ENCODE results near the gene CGB5.
"Not testable (repeated sequence)": the region's sequence is repeated elsewhere in the genome, so short reads cannot be mapped to it uniquely, and the experiment has no call there.

Gene CGB5

DNA sequence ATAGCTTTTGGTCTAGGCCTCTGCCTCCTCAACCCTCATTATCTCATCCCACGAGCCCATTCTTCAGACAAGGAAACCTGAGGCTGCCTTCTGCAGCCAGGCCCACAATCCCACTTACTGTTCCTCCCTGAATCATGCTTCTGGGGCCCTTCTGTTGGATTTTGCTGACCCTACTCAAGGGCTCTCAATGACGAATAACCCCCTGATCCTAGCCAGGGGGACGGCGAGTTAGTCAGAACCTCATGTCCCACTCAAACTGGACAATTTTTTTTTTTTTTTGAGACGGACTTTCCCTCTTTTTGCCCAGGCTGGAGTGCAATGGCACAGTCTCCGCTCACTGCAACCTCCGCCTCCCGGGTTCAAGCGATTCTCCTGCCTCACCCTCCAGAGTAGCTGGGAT is 21.5 kb upstream of the CGB5 start:
- no peak for DNase-seq (ENCODE audit: low read depth)
- no peak overlapping the region for H3K4me3 ChIP-seq (ENCODE audit: low read depth, low read length)
- in situ Hi-C loops (cut with HindIII; ENCODE audit: low sequenced_read_pairs): no loop called here
- TF ChIP-seq, protein P1, sequence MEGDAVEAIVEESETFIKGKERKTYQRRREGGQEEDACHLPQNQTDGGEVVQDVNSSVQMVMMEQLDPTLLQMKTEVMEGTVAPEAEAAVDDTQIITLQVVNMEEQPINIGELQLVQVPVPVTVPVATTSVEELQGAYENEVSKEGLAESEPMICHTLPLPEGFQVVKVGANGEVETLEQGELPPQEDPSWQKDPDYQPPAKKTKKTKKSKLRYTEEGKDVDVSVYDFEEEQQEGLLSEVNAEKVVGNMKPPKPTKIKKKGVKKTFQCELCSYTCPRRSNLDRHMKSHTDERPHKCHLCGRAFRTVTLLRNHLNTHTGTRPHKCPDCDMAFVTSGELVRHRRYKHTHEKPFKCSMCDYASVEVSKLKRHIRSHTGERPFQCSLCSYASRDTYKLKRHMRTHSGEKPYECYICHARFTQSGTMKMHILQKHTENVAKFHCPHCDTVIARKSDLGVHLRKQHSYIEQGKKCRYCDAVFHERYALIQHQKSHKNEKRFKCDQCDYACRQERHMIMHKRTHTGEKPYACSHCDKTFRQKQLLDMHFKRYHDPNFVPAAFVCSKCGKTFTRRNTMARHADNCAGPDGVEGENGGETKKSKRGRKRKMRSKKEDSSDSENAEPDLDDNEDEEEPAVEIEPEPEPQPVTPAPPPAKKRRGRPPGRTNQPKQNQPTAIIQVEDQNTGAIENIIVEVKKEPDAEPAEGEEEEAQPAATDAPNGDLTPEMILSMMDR (IDR thresholded peaks at IDR 0.05; ENCODE audit: low read depth, low read length, missing control alignments): no peak

DNA sequence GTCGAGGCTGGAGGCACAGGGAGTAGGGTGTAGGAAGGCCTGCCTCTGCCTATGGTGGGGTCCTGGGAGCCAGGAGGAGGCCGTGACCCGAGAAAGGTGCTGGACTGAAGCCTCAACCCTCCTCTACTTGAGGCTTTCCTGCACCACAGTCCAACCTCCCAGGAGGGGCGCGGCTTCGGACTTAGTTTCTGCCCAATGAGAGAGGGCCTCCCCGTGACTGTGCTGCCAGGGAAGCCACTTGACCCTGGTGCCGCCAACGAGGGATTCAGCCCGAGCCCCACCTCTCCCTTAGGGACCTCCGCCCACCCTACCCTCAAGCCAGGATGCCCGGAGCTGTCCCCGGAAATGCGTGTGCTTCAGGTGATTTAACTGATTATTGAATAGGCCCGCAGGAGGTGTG is 19.4 kb upstream of the CGB5 start, which contains the start of gene CGB3:
Gene CGB3 (minus strand): TSS at position 101 of the 400 bp plus-strand sequence. CDS start 362 bp downstream, outside the sequence.
- H3K4me3 ChIP-seq (ENCODE audit: low read depth, low read length); in situ Hi-C loops (cut with HindIII; ENCODE audit: low sequenced_read_pairs); DNase-seq (ENCODE audit: low read depth): not testable (repeated sequence)

DNA sequence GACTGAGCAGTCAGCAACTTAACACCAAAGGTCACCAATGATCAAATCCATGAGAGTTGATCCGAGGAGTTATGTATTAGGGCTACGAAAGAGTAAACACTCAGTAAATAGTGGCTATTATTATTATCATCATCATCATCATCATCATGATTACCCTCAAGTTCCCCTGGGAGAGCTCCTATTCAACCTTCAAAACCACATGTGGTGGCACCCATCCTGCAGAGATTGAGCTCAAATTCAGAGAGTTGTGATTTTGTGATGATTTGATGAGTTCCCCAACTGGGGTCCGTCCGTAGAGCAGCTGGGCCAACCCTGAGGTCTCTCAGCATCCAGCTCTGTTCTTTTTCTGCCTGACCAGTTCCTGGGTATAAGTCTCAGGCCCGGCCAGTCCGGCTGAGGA is 18.6 kb upstream of the CGB5 start:
- DNase-seq (ENCODE audit: low read depth); H3K4me3 ChIP-seq (ENCODE audit: low read depth, low read length); in situ Hi-C loops (cut with HindIII; ENCODE audit: low sequenced_read_pairs): not testable (repeated sequence)

DNA sequence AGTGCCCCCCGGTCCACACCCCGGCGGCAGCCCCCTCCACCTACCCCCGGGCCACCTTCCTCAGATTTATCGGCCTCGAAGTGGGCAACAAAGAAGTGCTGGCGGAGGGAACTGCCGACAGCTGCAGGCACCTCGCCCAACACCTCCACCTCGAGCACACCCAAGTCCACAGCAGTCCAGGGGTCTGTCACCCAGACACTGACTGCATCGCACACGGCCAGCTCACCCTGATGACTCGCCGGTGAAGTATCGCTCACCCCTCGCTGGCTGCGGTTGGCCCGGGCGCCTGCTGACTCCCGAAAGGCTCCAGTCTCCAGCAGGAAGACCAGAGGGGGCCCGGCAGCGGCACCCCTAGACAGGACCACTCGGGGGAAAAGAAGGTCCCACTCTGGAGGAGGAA is 18.0 kb upstream of the CGB5 start:
- H3K4me3 ChIP-seq (ENCODE audit: low read depth, low read length); DNase-seq (ENCODE audit: low read depth); in situ Hi-C loops (cut with HindIII; ENCODE audit: low sequenced_read_pairs): not testable (repeated sequence)

DNA sequence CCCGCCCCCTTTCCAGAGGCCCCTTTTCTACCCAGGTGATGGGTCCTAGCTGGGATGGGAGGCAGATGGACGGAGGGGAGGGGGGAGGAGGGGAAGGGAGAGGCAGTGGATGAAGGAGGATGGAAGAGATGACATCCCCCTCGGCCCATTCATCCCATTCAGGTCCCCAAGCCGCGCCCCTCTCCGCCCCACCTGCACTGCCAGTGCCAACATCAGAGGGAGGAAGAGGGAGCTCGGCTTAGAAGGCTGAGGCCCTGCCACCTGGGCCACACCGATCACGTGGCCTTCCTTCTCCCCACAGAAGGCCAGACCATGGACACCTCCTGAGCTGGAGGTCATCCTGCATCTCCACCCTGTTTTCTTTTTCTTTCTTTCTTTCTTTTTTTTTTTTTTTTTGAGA is 15.0 kb upstream of the CGB5 start:
- H3K4me3 ChIP-seq (ENCODE audit: low read depth, low read length); DNase-seq (ENCODE audit: low read depth); in situ Hi-C loops (cut with HindIII; ENCODE audit: low sequenced_read_pairs): not testable (repeated sequence)

DNA sequence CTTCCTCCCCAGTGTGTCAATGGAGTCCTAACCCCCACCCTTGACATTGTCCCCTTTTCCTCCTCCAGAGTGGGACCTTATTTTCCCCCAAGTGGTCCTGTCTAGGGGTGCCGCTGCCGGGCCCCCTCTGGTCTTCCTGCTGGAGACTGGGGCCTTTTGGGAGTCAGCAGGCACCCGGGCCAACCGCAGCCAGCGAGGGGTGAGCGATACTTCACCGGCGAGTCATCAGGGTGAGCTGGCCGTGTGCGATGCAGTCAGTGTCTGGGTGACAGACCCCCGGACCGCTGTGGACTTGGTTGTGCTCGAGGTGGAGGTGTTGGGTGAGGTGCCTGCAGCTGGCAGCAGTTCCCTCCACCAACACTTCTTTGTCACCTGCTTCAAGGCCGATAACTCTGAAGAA is 13.9 kb upstream of the CGB5 start:
- DNase-seq (ENCODE audit: low read depth); H3K4me3 ChIP-seq (ENCODE audit: low read depth, low read length); in situ Hi-C loops (cut with HindIII; ENCODE audit: low sequenced_read_pairs): not testable (repeated sequence)

DNA sequence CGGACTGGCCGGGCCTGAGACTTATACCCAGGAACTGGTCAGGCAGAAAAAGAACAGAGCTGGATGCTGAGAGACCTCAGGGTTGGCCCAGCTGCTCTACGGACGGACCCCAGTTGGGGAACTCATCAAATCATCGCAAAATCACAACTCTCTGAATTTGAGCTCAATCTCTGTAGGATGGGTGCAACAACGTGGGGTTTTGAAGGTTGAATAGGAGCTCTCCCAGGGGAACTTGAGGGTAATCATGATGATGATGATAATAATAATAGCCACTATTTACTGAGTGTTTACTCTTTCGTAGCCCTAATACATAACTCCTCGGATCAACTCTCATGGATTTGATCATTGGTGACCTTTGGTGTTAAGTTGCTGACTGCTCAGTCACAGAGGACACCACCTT is 13.3 kb upstream of the CGB5 start:
- H3K4me3 ChIP-seq (ENCODE audit: low read depth, low read length); in situ Hi-C loops (cut with HindIII; ENCODE audit: low sequenced_read_pairs); DNase-seq (ENCODE audit: low read depth): not testable (repeated sequence)

DNA sequence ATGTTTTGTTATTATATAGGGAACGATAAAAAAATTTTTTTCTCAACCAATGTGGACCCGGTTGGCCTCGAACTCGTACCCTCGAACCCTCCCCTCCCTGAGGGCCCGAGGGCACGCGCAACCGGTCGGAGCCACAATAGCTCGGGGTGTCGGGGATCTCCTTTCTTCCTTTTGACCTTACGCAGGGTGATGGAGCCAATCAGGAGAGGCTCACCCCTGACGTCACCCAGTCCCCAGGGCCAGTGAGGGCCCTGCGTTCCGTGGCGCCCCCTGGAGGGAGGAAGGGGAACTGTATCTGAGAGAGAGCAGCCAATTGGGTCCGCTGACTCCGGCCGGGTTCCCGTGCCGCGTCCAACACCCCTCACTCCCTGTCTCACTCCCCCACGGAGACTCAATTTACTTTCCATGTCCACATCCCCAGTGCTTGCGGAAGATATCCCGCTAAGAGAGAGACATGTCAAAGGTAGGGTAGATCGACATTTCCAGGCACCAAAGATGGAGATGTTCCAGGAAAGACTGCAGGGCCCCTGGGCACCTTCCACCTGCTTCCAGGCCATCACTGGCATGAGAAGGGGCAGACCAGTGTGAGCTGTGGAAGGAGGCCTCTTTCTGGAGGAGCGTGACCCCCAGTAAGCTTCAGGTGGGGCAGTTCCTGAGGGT is 11.9 kb upstream of the CGB5 start, which contains the start of gene CGB2:
Gene CGB2 (plus strand): TSS at position 249 of the 660 bp plus-strand sequence. CDS start 206 bp downstream, at position 455.
- in situ Hi-C loops (cut with HindIII; ENCODE audit: low sequenced_read_pairs); DNase-seq (ENCODE audit: low read depth); H3K4me3 ChIP-seq (ENCODE audit: low read depth, low read length): not testable (repeated sequence)
- TF ChIP-seq, protein P1 (IDR thresholded peaks at IDR 0.05; ENCODE audit: low read depth, low read length, missing control alignments): peak; percentile 31

DNA sequence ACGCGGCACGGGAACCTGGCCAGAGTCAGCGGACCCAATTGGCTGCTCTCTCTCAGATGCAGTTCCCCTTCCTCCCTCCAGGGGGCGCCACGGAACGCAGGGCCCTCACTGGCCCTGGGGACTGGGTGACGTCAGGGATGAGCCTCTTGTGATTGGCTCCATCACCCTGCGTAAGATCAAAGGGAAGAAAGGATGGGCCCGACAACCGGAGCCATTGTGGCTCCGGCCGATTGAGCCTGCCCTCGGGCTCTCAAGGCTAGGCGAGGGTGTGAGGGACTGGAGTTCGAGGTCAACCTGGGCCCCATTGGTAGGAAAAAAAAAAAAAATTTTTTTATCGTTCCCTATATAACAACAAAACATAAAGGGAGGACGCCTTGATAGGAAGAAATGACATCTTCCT is 6.8 kb upstream of the CGB5 start, which contains the start of gene CGB1:
Gene CGB1 (minus strand): TSS at position 81 of the 400 bp plus-strand sequence. CDS start 184 bp downstream, outside the sequence.
- DNase-seq (ENCODE audit: low read depth); in situ Hi-C loops (cut with HindIII; ENCODE audit: low sequenced_read_pairs): not testable (repeated sequence)
- TF ChIP-seq, protein P1 (IDR thresholded peaks at IDR 0.05; ENCODE audit: low read depth, low read length, missing control alignments): peak; percentile 44

DNA sequence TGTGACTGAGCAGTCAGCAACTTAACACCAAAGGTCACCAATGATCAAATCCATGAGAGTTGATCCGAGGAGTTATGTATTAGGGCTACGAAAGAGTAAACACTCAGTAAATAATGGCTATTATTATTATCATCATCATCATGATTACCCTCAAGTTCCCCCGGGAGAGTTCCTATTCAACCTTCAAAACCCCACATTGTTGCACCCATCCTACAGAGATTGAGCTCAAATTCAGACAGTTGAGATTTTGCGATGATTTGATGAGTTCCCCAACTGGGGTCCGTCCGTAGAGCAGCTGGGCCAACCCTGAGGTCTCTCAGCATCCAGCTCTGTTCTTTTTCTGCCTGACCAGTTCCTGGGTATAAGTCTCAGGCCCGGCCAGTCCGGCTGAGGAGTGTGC is 5.5 kb upstream of the CGB5 start:
- in situ Hi-C loops (cut with HindIII; ENCODE audit: low sequenced_read_pairs); DNase-seq (ENCODE audit: low read depth): not testable (repeated sequence)

More for the DNA sequence above, 6.8 kb upstream of the CGB5 start, which contains the start of gene CGB1:
- not testable (repeated sequence) for H3K4me3 ChIP-seq (ENCODE audit: low read depth, low read length)

DNA sequence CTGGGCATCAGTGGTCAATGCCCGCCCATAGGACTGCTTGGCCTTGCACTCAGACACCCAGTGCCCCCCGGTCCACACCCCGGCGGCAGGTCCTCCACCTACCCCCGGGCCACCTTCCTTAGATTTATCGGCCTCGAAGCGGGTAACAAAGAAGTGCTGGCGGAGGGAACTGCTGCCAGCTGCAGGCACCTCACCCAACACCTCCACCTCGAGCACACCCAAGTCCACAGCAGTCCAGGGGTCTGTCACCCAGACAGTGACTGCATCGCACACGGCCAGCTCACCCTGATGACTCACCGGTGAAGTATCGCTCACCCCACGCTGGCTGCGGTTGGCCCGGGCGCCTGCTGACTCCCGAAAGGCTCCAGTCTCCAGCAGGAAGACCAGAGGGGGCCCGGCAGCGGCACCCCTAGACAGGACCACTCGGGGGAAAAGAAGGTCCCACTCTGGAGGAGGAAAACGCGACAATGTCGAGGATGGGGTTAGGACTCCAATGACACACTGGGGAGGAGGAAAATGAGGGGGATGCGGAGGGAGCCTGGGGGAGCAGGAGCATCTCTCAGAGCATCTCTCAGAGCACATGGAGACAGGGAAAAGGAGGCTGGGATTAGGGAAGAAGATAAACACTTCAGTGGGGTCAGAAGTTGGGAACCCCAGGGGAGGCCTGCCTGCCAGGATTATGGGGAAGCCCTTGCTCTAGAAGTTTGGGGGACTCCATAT is 4.9 kb upstream of the CGB5 start:
- in situ Hi-C loops (cut with HindIII; ENCODE audit: low sequenced_read_pairs); H3K4me3 ChIP-seq (ENCODE audit: low read depth, low read length); DNase-seq (ENCODE audit: low read depth): not testable (repeated sequence)

More for the DNA sequence above, 5.5 kb upstream of the CGB5 start:
- H3K4me3 ChIP-seq (ENCODE audit: low read depth, low read length): not testable (repeated sequence)

DNA sequence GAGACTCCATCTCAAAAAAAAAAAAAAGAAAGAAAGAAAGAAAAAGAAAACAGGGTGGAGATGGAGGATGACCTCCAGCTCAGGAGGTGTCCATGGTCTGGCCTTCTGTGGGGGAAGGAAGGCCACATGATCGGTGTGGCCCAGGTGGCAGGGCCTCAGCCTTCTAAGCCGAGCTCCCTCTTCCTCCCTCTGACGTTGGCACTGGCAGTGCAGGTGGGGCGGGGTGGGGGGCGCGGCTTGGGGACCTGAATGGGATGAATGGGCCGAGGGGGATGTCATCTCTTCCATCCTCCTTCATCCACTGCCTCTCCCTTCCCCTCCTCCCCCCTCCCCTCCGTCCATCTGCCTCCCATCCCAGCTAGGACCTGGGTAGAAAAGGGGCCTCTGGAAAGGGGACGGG is 3.9 kb upstream of the CGB5 start:
- DNase-seq (ENCODE audit: low read depth); in situ Hi-C loops (cut with HindIII; ENCODE audit: low sequenced_read_pairs); H3K4me3 ChIP-seq (ENCODE audit: low read depth, low read length): not testable (repeated sequence)

Data from astrocyte of the cerebellum (primary cell).